Breast epithelium (tissue), 3 donors: ENCODE results near the gene GPC6.

ENCODE experiments used
- POLR2A ChIP-seq: fragments of 450-650 bp; IDR thresholded peaks from one replicate; pipeline ENCODE4 v1.6.1; 2016; ENCODE audit warnings: antibody characterized with exemption, mild to moderate bottlenecking, moderate library complexity
- POLR2AphosphoS5 ChIP-seq, 3 donors: sonication (generic); formaldehyde crosslinking; IDR thresholded peaks; one replicate each; pipeline ENCODE4 v1.6.1; 2017; ENCODE audit warnings: antibody characterized with exemption in 3 of 3
- TF ChIP-seq, protein P1 (sequence below), 3 donors: fragments of 450-650 bp; IDR thresholded peaks; one replicate each; pipeline ENCODE4 v1.5.1; 2016 to 2017; ENCODE audit warnings: antibody characterized with exemption in 3 of 3, mild to moderate bottlenecking in 3 of 3, moderate library complexity in 3 of 3

DNA sequence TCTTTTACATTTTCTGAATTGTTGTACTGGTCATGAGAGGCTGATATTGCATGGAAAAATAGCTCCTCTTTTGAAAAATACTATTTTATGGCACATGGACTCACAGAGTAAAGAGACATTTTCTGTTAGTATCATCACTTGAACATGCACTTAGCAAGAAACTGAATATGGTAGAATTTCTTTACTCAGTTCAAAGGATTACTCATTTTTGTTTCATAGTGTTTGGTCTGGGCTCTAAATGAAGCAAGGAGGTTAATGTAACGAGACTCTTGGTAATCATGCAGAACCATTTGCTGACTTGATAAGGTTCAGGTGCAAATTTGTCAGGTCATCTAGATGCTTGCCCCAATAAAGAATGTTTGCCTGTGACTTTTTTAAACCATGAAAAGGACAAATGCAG lies 63.2 kb downstream of the GPC6 start:
- TF ChIP-seq, protein P1, sequence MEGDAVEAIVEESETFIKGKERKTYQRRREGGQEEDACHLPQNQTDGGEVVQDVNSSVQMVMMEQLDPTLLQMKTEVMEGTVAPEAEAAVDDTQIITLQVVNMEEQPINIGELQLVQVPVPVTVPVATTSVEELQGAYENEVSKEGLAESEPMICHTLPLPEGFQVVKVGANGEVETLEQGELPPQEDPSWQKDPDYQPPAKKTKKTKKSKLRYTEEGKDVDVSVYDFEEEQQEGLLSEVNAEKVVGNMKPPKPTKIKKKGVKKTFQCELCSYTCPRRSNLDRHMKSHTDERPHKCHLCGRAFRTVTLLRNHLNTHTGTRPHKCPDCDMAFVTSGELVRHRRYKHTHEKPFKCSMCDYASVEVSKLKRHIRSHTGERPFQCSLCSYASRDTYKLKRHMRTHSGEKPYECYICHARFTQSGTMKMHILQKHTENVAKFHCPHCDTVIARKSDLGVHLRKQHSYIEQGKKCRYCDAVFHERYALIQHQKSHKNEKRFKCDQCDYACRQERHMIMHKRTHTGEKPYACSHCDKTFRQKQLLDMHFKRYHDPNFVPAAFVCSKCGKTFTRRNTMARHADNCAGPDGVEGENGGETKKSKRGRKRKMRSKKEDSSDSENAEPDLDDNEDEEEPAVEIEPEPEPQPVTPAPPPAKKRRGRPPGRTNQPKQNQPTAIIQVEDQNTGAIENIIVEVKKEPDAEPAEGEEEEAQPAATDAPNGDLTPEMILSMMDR (IDR thresholded peaks at IDR 0.05) = no peak
- TF ChIP-seq POLR2A (no peak), POLR2AphosphoS5 (IDR thresholded peaks at IDR 0.05) (no peak)
